ENCODE results near the gene SYN1. TPM values are rescaled to one million over a fixed set of nuclear protein-coding genes. Genes with fewer than 3 reads are reported as not detected.

The SYN1 gene
- total and polyA plus RNA-seq, 2 experiments from 2014 or later: 3.6 to 6.7 TPM

DNA sequence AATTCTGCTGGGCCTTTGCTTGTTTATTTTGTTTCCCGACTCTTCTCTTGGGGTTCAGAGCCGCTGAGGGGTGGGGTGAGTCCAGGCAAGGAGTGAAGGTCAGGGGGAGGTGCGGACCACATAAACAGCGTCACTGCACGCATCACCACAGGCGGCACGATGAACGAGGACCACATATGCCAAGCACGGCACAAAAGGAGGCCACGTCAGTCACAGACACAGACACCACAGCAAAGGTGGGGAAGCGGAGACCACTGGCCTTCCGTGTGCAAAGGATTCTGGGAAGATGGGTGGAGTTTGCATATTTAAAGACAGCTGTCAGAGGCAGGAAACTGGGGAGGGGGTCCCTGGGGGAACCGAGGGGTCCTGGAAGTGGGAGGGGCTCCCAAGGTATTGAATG is 47.8 kb downstream of the SYN1 start:
- no peak overlapping the region for H3K4me2 ChIP-seq
- H3K27me3 Mint-ChIP-seq (ENCODE audit: insufficient read depth, low read depth, poor library complexity): peaks cover 20% of the 10 kb centered on the region
- DNase-seq (ENCODE audit: low spot score) (no peak), ATAC-seq (no peak)
- peaks cover 57% of the 10 kb centered on the region for H3K36me3 Mint-ChIP-seq (ENCODE audit: low read depth)
- peaks cover 5% of the 10 kb centered on the region; the same call in 1 of the 2 replicates for H3K4me1 ChIP-seq (ENCODE audit: insufficient read depth)
- H3K27ac Mint-ChIP-seq: no peak overlapping the region; the same call in 1 of the 2 replicates
- H3K4me1 Mint-ChIP-seq: peaks cover 23% of the 10 kb centered on the region
- no peaks in the 10 kb centered on the region for H3K79me2 ChIP-seq (replicated peaks; ENCODE audit: insufficient read depth)
- TF ChIP-seq JUNB (IDR thresholded peaks at IDR 0.05; ENCODE audit: unreplicated experiment) (no peak), EZH2phosphoT487 (IDR thresholded peaks at IDR 0.05; ENCODE audit: unreplicated experiment) (no peak), ZNF331 (CRISPR knock-in tag; IDR thresholded peaks at IDR 0.05; ENCODE audit: low read depth) (no peak)
- TF ChIP-seq, protein P1, sequence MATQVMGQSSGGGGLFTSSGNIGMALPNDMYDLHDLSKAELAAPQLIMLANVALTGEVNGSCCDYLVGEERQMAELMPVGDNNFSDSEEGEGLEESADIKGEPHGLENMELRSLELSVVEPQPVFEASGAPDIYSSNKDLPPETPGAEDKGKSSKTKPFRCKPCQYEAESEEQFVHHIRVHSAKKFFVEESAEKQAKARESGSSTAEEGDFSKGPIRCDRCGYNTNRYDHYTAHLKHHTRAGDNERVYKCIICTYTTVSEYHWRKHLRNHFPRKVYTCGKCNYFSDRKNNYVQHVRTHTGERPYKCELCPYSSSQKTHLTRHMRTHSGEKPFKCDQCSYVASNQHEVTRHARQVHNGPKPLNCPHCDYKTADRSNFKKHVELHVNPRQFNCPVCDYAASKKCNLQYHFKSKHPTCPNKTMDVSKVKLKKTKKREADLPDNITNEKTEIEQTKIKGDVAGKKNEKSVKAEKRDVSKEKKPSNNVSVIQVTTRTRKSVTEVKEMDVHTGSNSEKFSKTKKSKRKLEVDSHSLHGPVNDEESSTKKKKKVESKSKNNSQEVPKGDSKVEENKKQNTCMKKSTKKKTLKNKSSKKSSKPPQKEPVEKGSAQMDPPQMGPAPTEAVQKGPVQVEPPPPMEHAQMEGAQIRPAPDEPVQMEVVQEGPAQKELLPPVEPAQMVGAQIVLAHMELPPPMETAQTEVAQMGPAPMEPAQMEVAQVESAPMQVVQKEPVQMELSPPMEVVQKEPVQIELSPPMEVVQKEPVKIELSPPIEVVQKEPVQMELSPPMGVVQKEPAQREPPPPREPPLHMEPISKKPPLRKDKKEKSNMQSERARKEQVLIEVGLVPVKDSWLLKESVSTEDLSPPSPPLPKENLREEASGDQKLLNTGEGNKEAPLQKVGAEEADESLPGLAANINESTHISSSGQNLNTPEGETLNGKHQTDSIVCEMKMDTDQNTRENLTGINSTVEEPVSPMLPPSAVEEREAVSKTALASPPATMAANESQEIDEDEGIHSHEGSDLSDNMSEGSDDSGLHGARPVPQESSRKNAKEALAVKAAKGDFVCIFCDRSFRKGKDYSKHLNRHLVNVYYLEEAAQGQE (IDR thresholded peaks at IDR 0.05; ENCODE audit: unreplicated experiment): no peak
- H3K27me3 ChIP-seq (ENCODE audit: insufficient read depth): no peaks in the 10 kb centered on the region
- H3K27ac ChIP-seq (ENCODE audit: low read depth): no peak overlapping the region
- H3F3A ChIP-seq (replicated peaks; ENCODE audit: low read depth): no peaks in the 10 kb centered on the region
- H4K20me1 ChIP-seq (replicated peaks; ENCODE audit: insufficient read depth): no peaks in the 10 kb centered on the region
- H3K9me2 ChIP-seq (ENCODE audit: insufficient read depth): no peaks in the 10 kb centered on the region
- no peak overlapping the region for H2AFZ ChIP-seq
- H3K36me3 ChIP-seq (ENCODE audit: insufficient read depth): no peaks in the 10 kb centered on the region
- H3K9me3 Mint-ChIP-seq: no peaks in the 10 kb centered on the region; the same call in 2 of the 3 replicates
- no peak overlapping the region for H3K4me3 ChIP-seq
- H3K4me3 Mint-ChIP-seq: no peak overlapping the region

DNA sequence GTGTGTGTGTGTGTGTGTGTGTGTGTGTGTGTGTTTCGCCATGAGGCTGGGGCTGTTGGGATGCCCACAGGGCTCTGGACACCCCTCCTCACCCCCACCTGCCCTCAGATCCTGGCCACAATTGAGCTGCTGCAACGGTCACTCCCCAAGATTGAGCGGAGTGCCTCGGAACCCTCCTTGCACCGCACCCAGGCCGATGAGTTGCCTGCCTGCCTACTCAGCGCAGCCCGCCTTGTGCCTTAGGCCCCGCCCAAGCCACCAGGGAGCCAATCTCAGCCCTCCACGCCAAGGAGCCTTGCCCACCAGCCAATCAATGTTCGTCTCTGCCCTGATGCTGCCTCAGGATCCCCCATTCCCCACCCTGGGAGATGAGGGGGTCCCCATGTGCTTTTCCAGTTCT is 48.4 kb downstream of the SYN1 start:
- DNase-seq (ENCODE audit: low spot score) (no peak), ATAC-seq (no peak)
- Mint-ChIP-seq H3K27ac (no peak overlapping the region), H3K4me3 (no peak overlapping the region), H3K9me3 (no peaks in the 10 kb centered on the region; the same call in 2 of the 3 replicates), H3K36me3 (ENCODE audit: low read depth) (peaks cover 62% of the 10 kb centered on the region), H3K27me3 (ENCODE audit: insufficient read depth, low read depth, poor library complexity) (peaks cover 14% of the 10 kb centered on the region), H3K4me1 (peaks cover 22% of the 10 kb centered on the region)
- Histone ChIP-seq H4K20me1 (replicated peaks; ENCODE audit: insufficient read depth) (no peaks in the 10 kb centered on the region), H3K27me3 (ENCODE audit: insufficient read depth) (no peaks in the 10 kb centered on the region), H3F3A (replicated peaks; ENCODE audit: low read depth) (no peaks in the 10 kb centered on the region), H3K27ac (ENCODE audit: low read depth) (no peak overlapping the region), H3K4me3 (no peak overlapping the region), H3K4me1 (ENCODE audit: insufficient read depth) (peaks cover 5% of the 10 kb centered on the region; the same call in 1 of the 2 replicates), H3K36me3 (ENCODE audit: insufficient read depth) (no peaks in the 10 kb centered on the region), H3K9me2 (ENCODE audit: insufficient read depth) (no peaks in the 10 kb centered on the region), H2AFZ (no peak overlapping the region), H3K4me2 (no peak overlapping the region), H3K79me2 (replicated peaks; ENCODE audit: insufficient read depth) (no peaks in the 10 kb centered on the region)
- no peak for TF ChIP-seq CREB1 (CRISPR knock-in tag; IDR thresholded peaks at IDR 0.05; ENCODE audit: low read depth)
- TF ChIP-seq JUNB (IDR thresholded peaks at IDR 0.05; ENCODE audit: unreplicated experiment): no peak
- TF ChIP-seq, protein P1 (IDR thresholded peaks at IDR 0.05; ENCODE audit: unreplicated experiment): no peak
- TF ChIP-seq, protein P2, sequence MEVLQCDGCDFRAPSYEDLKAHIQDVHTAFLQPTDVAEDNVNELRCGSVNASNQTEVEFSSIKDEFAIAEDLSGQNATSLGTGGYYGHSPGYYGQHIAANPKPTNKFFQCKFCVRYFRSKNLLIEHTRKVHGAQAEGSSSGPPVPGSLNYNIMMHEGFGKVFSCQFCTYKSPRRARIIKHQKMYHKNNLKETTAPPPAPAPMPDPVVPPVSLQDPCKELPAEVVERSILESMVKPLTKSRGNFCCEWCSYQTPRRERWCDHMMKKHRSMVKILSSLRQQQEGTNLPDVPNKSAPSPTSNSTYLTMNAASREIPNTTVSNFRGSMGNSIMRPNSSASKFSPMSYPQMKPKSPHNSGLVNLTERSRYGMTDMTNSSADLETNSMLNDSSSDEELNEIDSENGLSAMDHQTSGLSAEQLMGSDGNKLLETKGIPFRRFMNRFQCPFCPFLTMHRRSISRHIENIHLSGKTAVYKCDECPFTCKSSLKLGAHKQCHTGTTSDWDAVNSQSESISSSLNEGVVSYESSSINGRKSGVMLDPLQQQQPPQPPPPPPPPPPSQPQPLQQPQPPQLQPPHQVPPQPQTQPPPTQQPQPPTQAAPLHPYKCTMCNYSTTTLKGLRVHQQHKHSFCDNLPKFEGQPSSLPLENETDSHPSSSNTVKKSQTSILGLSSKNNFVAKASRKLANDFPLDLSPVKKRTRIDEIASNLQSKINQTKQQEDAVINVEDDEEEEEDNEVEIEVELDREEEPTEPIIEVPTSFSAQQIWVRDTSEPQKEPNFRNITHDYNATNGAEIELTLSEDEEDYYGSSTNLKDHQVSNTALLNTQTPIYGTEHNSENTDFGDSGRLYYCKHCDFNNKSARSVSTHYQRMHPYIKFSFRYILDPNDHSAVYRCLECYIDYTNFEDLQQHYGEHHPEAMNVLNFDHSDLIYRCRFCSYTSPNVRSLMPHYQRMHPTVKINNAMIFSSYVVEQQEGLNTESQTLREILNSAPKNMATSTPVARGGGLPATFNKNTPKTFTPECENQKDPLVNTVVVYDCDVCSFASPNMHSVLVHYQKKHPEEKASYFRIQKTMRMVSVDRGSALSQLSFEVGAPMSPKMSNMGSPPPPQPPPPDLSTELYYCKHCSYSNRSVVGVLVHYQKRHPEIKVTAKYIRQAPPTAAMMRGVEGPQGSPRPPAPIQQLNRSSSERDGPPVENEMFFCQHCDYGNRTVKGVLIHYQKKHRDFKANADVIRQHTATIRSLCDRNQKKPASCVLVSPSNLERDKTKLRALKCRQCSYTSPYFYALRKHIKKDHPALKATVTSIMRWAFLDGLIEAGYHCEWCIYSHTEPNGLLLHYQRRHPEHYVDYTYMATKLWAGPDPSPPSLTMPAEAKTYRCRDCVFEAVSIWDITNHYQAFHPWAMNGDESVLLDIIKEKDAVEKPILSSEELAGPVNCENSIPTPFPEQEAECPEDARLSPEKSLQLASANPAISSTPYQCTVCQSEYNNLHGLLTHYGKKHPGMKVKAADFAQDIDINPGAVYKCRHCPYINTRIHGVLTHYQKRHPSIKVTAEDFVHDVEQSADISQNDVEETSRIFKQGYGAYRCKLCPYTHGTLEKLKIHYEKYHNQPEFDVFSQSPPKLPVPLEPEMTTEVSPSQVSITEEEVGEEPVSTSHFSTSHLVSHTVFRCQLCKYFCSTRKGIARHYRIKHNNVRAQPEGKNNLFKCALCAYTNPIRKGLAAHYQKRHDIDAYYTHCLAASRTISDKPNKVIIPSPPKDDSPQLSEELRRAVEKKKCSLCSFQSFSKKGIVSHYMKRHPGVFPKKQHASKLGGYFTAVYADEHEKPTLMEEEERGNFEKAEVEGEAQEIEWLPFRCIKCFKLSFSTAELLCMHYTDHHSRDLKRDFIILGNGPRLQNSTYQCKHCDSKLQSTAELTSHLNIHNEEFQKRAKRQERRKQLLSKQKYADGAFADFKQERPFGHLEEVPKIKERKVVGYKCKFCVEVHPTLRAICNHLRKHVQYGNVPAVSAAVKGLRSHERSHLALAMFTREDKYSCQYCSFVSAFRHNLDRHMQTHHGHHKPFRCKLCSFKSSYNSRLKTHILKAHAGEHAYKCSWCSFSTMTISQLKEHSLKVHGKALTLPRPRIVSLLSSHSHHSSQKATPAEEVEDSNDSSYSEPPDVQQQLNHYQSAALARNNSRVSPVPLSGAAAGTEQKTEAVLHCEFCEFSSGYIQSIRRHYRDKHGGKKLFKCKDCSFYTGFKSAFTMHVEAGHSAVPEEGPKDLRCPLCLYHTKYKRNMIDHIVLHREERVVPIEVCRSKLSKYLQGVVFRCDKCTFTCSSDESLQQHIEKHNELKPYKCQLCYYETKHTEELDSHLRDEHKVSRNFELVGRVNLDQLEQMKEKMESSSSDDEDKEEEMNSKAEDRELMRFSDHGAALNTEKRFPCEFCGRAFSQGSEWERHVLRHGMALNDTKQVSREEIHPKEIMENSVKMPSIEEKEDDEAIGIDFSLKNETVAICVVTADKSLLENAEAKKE (CRISPR knock-in tag; IDR thresholded peaks at IDR 0.05): no peak
- no peak for TF ChIP-seq STAT1 (IDR thresholded peaks at IDR 0.05; ENCODE audit: unreplicated experiment)

All from GM23338 (cell line).